NCI-H524 treated with DMSO at 0.1 percent for 48 hours (cell line): ENCODE results near the gene DAB2IP.
"Not testable (repeated sequence)": the region's sequence is repeated elsewhere in the genome, so short reads cannot be mapped to it uniquely, and the experiment has no call there.

Experiments used
- DNase-seq: peaks from one replicate; lab custom pipeline; 2025; lab: John Stamatoyannopoulos, UW

Gene DAB2IP

DNA sequence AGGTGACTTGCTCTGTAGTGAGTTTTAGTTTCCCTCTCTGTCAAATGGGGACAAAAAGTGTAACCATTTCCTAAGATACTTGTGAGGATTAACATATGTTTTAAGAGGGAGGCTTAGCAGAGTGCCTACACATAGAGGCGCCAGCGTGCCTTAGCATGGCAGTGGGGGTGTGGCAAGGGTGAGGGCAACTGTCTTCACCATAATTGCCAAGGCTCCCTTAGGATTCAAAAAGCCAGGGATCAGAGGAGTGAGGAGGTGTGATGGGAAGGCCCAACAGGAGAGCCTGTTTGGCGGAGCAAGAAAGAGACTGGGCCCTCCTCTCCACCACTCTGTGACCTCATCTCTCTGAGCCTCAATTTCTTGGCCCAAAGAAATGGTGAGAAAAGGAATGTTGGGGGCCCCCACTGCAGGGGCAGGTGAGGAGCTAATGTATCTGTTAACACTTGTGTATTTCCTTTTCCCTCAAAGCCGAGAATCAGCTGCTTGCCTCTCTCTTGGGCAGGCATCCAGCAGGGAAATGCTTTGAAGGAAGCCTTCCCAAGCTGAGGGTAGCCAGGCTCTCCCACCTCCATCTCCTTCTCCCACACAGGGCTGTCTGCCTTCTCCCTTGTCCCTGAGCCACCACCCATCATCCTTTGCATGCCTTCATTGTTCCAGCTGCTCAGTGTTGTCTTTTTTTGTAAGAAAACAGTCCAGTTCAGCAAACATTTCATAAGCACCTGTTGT, 76.0 kb downstream of the DAB2IP start:
- DNase-seq, result no peak

DNA sequence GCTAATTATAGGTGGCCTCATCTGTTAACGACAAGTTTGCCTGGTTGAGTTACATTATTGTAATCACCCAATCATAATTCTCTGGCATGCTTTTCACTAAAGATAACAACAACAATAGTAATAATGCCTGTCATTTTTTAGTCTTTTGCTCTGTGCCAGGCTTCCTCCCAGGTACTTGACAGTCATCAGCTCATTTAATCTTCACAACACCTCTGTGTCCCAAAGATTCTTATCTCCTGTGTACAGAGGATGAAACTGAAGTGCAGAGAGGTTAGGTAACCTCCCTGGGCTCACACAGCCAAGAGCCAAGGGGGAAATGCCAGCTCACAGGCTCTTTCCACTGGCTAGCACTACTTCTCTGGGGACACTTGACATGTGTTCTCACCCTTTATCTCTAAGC, 77.5 kb downstream of the DAB2IP start:
- no peak for DNase-seq

DNA sequence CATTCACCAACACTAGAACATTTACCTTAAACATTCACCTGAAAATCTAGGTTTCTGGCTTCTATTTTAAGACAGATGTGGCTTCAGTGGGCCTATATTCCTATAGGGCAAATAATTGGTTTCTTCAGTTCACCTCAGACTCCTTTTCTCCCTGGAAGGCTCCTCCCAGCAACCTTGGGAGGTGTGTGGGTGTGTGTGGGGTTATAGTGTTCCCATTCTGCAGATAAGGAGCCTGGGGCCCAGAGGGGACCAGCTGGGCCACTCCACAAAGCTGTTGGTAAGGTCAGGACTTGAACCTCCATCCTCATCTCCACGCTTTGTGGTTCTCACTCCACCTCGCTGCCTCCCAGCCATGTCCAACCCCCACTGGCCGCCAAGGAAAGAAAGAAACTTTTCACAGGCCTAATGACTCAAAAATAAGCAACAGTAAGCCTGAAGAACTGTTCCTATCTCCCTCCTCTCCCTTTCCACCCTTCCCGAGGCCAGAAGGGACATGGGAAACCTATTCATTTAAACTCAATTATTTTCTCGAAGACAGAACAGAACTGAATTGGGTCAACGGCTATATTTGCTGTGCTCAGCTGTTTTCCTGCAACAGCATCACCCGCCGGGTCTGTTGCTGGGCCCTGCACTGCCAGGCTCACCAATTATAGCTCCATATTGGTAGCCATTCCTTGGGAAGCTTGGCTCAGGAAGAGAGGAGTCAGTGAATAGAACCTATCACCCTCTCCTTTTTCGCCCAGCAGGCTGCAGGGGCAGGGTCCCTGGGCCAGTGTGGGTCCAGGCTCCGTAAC, 78.5 kb downstream of the DAB2IP start:
- DNase-seq, result no peak

DNA sequence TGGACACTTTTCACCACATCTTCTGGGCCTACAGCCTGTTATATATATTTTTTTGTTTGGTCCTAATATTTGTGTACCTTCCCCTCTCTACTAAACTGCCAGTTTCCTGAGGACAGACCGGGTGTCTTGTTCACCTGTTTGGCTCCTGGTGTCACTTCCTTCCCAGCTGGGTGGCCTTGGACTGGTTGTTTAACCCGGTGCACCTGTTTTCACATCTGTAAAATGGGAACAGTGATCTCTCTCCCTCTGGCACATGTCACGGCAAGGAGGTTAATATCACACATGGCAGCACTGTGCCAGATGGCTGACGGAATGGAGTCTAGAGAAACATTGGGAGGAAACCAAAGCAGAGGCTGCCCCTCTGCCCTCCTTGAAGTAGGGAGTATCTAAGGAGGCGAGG, 79.7 kb downstream of the DAB2IP start:
- no peak for DNase-seq

DNA sequence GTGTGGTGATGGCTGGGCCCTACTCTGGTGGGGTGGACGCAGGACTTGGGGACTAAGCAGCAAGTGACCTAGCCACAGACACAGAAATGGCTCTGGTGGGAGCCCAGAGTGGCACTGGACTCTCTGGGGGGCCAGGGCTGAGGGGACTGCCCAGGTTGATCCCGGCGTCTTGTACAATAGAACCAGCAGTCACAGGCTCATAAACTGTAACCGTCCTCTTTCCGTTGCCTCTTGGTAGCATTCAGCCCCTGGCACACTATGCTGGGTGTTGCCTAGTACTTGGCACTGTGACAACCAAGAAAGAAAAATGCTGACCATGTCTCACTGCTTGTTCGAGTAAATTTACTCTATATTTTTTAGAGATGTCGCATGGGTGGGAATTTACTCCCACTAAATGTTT, 80.5 kb downstream of the DAB2IP start:
- DNase-seq, result no peak

DNA sequence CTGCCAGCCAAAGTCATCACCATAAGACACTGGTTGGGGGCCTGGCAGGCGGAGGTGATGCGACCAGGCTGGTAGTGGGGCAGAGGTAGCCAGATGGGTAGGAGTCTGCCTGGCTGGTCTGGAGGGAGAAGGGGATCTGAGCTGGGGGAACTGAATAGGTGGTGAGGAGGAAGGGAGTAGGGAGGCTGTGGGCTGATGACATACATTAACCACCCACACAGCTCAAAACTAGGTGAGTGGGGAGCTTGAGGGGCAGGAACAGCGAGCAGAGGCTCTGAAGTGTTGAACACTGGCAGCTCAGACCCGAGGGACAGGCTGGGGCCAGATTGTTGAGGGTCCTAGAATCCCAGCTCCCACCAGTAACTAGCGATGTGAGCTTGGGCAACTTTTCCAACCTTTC, 81.0 kb downstream of the DAB2IP start:
- no peak for DNase-seq

DNA sequence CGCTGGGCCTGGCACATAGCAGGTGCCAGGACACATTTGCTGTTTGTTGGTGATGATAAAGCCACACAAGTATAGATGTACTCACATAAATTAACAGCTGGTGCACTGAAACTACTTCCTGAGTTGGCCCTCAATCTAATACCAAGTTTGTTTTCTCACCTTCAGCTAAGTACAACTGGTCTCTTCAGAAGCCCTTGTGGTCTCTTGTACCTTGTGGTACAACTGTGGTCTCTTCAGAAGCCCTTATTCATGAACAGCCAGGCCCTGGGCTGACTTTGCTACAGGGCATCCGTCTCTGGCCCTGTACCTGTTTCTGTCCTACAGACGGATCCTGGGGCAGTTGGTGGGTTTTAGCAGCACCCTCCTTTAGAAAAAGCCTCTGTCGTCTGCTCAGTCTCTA, 81.5 kb downstream of the DAB2IP start:
- DNase-seq, result no peak

DNA sequence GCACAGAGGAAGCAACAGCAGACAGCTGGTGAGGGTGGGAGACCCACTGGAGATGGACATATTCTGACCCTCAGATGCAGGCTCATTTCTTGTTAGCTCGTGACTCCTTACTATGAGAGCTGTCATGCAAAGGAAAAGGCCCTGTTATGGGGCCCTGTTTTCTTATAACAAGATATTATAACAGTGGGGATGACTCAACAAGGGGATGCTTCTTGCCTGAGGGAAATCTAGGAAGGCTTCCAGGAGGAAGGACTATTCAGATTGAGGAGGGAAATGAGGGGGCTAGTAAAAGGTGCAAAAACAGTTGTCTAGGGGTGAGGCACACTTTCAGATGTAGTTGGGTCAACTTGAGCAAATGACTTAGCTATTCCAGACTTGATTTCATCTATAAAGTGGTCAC, 83.0 kb downstream of the DAB2IP start:
- no peak for DNase-seq

DNA sequence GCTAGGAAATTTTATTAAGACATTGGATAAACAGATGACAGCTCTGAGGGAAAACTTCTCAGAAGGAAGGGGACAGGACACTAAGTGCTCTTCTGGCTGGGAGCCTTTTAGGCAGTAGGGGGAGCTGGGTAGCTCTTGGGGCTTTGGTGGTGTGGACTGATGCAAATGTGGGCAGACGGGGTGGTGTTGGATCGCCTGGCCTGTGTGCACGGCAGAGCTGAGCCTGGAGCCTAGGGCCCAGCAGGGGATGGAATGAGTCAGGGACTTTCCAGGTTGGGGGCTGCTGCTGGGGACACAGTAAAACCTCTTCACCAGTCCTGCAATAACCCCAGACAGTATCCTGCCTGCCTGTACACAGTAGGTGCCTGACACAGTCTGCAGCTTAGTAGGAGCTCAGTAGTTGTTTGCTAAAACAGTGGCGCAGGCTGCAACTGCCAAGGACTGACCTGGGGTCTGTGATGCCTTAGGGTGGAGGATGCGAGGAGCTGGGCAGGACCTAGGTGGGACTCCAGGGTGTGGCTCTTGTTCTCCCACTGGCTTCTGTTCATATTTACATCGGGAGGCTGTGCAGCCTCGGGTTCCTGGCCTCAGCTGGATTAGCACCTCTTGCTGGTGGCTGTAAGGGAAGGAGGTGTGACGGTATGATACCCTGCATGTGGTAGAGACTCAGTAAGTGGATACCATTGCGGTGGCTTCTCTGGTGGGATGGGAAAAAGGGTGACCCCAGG, 83.8 kb downstream of the DAB2IP start:
- DNase-seq, result no peak

DNA sequence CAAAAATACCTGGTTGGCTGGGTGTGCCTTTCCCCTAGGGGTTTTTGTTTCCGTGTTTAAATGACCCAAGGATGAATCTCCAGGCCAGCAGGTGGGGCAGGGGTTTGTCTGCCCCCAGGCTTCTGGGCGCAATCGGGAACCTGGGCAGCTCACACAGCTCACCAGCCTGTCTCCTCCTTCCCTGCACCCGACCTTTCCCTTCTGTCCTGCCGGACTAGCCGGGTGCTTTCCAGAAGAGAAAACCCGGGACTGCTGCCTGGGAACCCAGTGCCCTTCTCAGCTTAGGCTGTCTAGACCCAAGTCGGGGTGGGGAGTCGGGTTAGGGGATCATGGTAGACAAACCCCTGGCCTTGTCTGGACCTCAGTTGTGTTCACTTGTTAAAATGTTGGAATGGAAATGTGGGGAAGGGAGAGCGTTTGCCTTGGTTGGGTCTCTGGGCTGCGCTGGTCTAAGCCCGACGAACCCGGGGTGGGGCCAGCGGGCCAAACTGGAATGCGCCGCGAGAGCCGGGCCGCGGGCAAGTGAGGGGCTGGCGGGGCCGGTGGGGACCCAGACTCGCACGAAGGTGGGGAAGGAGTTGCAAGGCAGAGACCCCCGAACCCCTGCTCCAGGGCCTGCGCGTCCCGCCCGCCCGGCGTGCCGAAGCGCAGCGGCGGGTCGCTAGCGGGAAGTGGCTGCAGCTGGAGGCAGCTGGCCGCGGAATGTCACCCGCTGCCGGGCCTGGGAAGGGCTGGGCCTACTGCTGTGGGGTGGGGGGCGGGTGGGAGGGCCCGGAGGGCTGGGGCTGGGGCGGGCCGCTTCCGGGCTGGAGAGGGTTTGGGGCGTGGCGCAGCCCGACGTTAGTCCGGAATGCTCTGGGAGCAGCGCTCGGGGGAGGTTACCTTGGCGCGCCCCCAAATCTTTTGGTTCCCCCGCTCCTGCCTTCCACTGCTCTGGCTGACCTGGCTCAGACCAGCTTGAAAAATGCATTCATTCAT, 84.6 kb downstream of the DAB2IP start:
- no peak for DNase-seq

DNA sequence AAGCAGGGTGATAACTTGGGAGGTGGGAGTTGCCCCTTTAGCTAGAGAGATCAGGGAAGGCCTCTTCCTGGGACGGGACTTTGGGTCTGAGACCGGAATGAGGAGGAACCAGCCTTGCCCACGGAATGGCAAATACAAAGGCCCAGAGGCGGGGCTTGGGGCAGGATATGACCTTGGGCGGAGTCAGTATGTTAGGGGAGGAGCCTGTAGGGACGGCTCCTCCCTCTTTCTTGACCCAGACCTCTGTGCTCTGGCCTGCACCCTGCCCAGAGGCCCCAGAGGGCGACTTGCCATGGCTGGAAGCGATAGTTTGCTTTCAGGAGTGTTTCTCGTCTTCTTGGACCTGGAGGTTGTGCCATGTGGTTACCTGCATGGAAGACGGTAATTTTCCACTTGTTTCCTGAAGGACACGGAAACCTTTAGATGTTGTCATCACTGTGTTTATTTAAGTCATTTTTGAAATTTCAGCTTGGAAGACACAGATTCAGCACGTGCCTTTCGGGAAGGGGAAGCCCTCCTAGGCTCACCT, 85.6 kb downstream of the DAB2IP start:
- DNase-seq, result no peak

DNA sequence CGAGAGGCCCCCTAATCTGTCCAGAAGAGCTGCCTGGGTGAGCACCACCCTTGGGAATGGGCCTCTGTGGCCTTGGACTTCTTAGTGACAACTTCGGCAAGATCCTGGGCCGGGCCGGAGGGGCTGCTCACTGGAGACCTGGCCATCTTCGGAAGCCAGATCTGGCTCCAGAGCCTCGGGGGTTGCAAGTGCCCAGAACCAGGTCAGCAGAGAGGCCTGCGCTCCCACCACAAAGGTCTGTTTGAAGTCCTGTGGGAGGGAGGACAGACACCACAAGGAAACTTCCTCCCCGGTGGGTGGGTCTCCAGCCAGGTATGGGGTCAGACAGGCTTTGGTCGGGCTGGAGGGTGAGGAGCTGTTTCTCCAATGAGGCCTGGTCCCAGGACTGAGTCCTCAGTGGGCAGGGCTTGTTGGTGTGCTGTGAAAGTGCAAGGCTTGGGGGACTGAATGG, 86.1 kb downstream of the DAB2IP start:
- no peak for DNase-seq

DNA sequence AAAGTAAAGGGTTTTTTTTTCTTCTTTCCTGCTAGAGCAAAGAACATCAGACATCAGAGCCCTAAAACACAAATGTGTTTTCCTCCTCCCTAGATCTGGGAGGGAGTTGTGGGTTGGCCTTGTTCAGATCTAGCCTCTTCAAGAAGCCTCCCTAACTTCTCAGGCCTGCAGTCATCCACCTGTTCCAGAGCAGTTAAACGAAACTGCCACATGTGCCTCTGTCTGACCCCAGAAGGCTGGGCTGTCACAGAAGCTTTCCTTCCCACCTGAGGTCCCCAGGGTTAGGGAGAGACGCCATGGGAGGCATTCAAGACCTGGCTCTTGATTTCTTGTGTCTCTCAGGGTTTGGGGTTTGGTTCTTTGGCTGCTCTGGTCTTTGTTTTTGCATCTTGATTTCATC, 87.0 kb downstream of the DAB2IP start:
- DNase-seq, result no peak

DNA sequence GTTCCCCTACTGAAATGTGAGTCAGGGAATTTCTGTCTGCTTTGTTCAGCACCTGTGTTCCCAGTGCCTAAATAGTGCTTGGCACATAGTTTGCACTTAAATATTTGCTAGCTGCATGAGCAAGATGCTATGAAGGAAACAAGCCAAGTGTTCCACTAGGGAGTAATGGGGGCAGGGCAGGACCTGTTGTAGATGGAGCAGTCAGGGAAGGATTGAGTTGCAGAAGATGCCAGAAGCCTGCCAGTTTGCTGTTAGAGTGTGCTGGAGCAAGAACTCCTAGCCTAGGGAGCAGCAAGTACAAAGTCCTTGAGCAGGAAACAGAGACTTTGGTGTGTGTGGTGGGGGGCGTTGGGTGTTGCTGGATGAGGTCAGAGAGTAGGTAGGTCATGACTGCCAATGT, 87.5 kb downstream of the DAB2IP start:
- DNase-seq, result no peak

DNA sequence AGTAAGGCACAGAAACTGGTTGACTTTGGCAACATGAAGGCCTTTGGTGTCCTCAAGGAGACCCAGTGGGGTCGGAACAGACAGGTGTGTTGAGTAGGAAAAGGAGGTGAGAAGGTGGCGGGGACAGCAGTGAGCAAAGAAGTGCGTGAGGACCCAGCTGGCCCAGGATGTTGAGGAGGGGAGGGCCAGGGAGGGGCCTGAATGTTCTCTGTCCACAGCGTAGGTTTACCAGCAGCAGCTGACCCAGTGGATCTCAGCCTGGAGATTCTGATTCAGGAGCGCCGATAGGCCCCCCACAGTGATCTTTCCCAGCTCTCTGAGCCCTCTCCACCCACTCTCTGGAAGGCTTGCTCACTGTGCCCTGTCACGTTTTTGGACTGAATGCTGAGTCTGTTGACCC, 88.5 kb downstream of the DAB2IP start:
- DNase-seq, result no peak

DNA sequence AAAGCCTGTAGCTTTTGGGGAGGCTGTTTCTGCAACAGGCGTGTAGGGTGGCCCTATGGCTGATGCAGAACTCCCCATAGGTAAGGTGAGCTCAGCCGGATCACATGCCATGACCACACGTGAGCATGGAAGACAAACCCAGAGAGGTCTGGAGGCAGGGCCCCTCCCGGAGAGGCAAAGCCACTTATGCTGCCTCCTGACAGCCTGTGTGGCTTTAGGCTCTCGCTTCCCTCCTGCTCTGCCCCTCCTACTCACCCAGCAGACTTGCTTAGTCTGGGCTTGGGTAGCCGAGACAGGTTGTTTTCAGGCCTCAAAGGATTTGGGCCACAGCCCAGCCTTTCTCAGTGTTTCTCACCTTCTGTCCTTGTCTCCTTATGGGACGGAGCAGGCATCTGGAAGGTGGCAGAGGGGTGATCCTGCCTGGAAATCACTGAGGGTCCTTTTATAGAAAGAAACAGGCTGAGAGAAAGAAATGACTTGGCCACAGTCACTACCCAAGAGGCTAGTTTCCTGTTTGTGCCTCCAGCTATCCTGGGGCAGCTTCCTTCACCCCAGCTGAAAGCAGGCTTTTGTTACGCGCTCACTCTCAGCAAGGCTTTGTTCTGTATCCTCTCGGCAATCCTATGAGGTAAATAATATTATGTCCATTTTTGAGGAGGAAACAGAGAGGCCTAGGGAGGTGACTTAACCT, 89.9 kb downstream of the DAB2IP start:
- peak; percentile 63 for DNase-seq

DNA sequence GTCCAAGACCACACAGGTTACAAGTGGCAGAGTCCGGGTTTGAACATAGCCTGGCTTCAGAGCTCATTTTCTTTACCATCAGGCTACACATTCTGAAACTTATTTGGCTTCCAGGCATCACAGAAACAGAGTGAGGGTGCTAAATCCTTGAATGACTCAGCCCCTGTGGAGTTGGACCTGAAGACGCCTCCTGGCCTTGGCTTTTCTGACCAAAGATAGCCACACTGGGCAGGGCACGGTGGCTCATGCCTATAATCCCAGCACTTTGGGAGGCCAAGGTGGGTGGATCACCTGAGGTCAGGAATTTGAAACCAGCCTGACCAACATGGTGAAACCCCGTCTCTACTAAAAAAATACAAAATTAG, 90.5 kb downstream of the DAB2IP start:
- DNase-seq, result not testable (repeated sequence)

DNA sequence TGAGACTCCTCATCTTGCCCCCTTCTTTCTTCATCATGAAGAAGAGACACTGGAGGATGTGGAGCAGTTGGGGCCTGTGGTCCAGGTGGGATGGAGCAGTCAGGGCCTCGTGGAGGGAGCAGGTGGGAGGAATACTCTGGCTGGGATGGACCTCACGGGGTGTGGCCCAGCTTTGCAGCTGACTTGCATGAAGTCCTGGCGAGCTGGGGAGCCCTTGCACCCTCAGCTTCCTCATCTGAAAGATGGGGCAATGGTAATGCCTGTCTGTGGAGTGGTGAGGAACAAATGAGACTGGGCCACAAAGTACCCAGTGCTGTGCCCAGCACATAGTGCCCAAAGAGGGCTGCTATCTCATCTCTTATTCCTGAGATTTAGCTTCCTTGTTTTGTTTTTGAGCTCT, 91.5 kb downstream of the DAB2IP start:
- no peak for DNase-seq

DNA sequence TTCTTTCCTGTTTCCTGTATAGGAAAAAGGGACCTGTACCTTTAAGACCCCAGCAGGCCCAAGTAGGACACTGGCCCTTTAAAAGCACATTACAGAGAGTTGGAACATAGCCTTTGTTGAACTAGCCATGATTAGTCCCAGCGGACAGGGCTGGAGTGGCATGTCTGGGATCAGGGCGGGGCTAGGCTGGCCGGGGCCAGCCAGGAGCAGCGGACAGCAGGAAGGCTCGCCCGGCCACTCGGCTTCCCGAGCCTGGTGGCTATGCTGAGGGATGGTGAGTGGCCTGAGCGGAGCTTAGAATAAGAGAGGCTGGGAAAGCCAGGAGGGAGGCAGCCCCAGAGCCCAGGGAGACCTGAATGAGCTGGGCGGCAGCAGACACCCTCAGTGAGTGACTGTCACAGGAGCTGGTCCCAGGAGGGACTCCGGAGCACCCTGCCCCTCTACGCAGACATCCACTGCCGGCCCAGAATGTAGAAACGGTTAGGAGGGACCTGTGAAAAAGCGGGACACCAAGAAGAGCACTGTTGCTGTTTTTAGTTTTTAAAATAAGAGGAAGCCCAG, 92.1 kb downstream of the DAB2IP start:
- DNase-seq, result no peak

DNA sequence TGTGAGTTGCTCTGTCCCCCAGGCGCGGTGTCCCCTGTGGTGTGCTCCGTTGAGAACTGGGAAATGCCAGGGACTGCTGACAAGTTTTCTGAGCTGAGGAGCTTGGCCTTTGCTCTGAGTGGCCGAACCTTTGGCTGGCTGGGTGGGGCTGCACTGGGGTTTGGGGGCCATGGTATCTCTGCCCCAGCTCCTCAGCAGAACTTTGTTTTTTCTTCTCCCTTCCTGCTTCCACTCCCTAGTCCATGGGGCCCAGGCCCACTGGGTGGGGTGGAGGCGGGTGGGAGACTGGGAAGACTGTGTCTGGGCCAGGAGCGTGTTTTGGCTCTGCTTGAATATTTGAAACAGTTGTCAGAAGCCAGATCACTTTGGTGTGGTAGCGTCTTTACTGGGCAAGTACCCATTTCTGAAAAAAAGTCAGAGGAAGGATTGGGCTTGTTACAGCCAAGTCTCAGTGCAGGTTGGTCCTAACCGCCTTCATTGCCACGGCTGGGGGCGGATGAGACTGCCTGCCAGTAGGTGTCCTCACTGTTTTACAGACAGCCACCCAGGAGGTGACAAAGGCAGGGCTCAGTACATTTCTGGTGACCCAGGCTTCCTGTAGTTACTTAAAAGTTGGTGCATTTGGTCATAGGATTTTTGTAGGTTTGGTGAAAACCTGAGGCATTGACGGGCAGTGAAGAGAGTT, 92.7 kb downstream of the DAB2IP start:
- DNase-seq, result no peak
